H1 (cell line): ENCODE measurements around the gene LRRC61. TPM values are rescaled to one million over a fixed set of nuclear protein-coding genes. Genes with fewer than 3 reads are reported as not detected.
A peak's percentile ranks its signal among the peaks of the same experiment; 100 is the strongest.

Source experiments
- CTCF ChIA-PET: fragments of 300-600 bp; sonication (Branson Sonifier 250); formaldehyde crosslinking; loops from one replicate; lab custom pipeline; 2021; ENCODE audit not compliant: partially characterized antibody; lab: Charles Lee
- POLR2A ChIA-PET: fragments of 300-600 bp; sonication (Branson Sonifier 250); formaldehyde crosslinking; loops from one replicate; lab custom pipeline; 2021; ENCODE audit warnings: inconsistent platforms; ENCODE audit not compliant: partially characterized antibody; lab: Charles Lee
- DNase-seq, 2 experiments: peaks; one replicate each; pipeline versions ENCODE4 v3.0.0 to v3.0.0-alpha.2; 2010 to 2022; ENCODE audit warnings: low spot score in 2 of 2, low read depth in 1 of 2, mixed read lengths in 1 of 2
- FAIRE-seq: peaks from 2 replicates; lab custom pipeline; 2011; peaks lifted over from hg19 to GRCh38; lab: Jason Lieb, UNC
- H2AFZ ChIP-seq: 2 replicates; pipeline ENCODE4 v1.8.1; 2012; ENCODE audit warnings: low read length, inconsistent platforms
- H2AK5ac ChIP-seq: 2 replicates; pipeline ENCODE4 v1.6.1; 2013; ENCODE audit warnings: low read depth, low read length
- H2BK120ac ChIP-seq: replicated peaks from 2 replicates; pipeline ENCODE3; 2013; ENCODE audit warnings: low read depth, low read length, inconsistent platforms
- H2BK12ac ChIP-seq: 2 replicates; pipeline ENCODE4 v1.6.1; 2013; ENCODE audit warnings: low read depth, low read length
- H2BK15ac ChIP-seq: 2 replicates; pipeline ENCODE4 v1.6.1; 2013; ENCODE audit warnings: low read length
- H2BK20ac ChIP-seq: 2 replicates; pipeline ENCODE4 v1.6.1; 2013; ENCODE audit warnings: low read length
- H2BK5ac ChIP-seq: 2 replicates; pipeline ENCODE4 v1.6.1; 2013; ENCODE audit warnings: low read depth, low read length
- H3K14ac ChIP-seq: 2 replicates; pipeline ENCODE4 v1.6.1; 2013; ENCODE audit warnings: inconsistent platforms; ENCODE audit not compliant: insufficient read length
- H3K18ac ChIP-seq: 2 replicates; pipeline ENCODE4 v1.6.1; 2013; ENCODE audit warnings: low read length; ENCODE audit errors: extremely low read depth
- H3K23ac ChIP-seq: 2 replicates; pipeline ENCODE4 v1.6.1; 2013; ENCODE audit warnings: inconsistent platforms; ENCODE audit not compliant: insufficient read length
- H3K23me2 ChIP-seq: 2 replicates; pipeline ENCODE4 v1.6.1; 2013; ENCODE audit warnings: low read depth, low read length
- H3K27ac ChIP-seq: 2 replicates; pipeline ENCODE4 v1.6.1; 2011; ENCODE audit warnings: low read depth, low read length, inconsistent platforms
- H3K27me3 ChIP-seq, 4 experiments: replicated peaks in 1 of 4; 1 replicate in 1 of 4; 2 replicates in 3 of 4; pipeline versions ENCODE4 v1.6.1 to v1.8.1; 2011 to 2013; ENCODE audit warnings: low read length in 3 of 4, mild to moderate bottlenecking in 3 of 4, inconsistent platforms in 2 of 4, mixed read lengths in 2 of 4, moderate library complexity in 1 of 4; ENCODE audit not compliant: control insufficient read depth in 3 of 4, insufficient read depth in 3 of 4; ENCODE audit errors: extremely low read depth in 1 of 4
- H3K36me3 ChIP-seq, 4 experiments: 2 replicates each; pipeline versions ENCODE4 v1.6.1 to v1.8.1; 2011 to 2013; ENCODE audit warnings: mild to moderate bottlenecking in 4 of 4, low read length in 3 of 4, moderate library complexity in 2 of 4, control low read depth in 1 of 4, inconsistent platforms in 1 of 4; ENCODE audit not compliant: insufficient read depth in 4 of 4, control insufficient read depth in 2 of 4
- H3K4ac ChIP-seq: replicated peaks from 2 replicates; pipeline ENCODE3; 2013; ENCODE audit warnings: low read length, low read depth, mixed read lengths, inconsistent platforms; ENCODE audit not compliant: insufficient read length
- H3K4me1 ChIP-seq, 4 experiments: replicated peaks in 1 of 4; 1 replicate in 1 of 4; 2 replicates in 3 of 4; pipeline versions ENCODE4 v1.6.1 to v1.8.1; 2011 to 2013; ENCODE audit warnings: low read length in 3 of 4, inconsistent platforms in 2 of 4, mixed read lengths in 1 of 4; ENCODE audit not compliant: insufficient read depth in 4 of 4, control insufficient read depth in 3 of 4
- H3K4me2 ChIP-seq, 2 experiments: 2 replicates each; pipeline versions ENCODE4 v1.6.1 to v1.8.1; 2011 to 2013; ENCODE audit warnings: low read depth in 2 of 2, low read length in 2 of 2, control low read depth in 1 of 2, inconsistent platforms in 1 of 2, mild to moderate bottlenecking in 1 of 2; ENCODE audit not compliant: insufficient read depth in 1 of 2
- H3K4me3 ChIP-seq, 4 experiments: fragments of 200-600, 300-600 bp in 1 of 4; sonication (generic), shearing (Covaris generic), sonication (Bioruptor Twin) in 1 of 4; 2 replicates each; pipeline versions ENCODE4 v1.5.1 to v1.8.1; 2011 to 2016; ENCODE audit warnings: low read length in 4 of 4, low read depth in 3 of 4, control low read depth in 2 of 4, inconsistent platforms in 2 of 4, mild to moderate bottlenecking in 2 of 4, mixed read lengths in 1 of 4, moderate library complexity in 1 of 4; ENCODE audit not compliant: insufficient read depth in 2 of 4; ENCODE audit errors: extremely low read depth in 1 of 4
- H3K56ac ChIP-seq: replicated peaks from 2 replicates; pipeline ENCODE3; 2013; ENCODE audit warnings: low read depth, mild to moderate bottlenecking, mixed read lengths, low read length, inconsistent platforms; ENCODE audit not compliant: insufficient read length
- H3K79me1 ChIP-seq: 2 replicates; pipeline ENCODE4 v1.6.1; 2013; ENCODE audit warnings: low read depth, low read length, control low read depth
- H3K79me2 ChIP-seq, 2 experiments: 2 replicates each; pipeline versions ENCODE4 v1.6.1 to v1.8.1; 2012 to 2013; ENCODE audit warnings: low read length in 2 of 2, mild to moderate bottlenecking in 2 of 2, inconsistent platforms in 1 of 2; ENCODE audit not compliant: insufficient read depth in 2 of 2, control insufficient read depth in 1 of 2
- H3K9ac ChIP-seq, 4 experiments: replicated peaks in 1 of 4; 1 replicate in 1 of 4; 2 replicates in 3 of 4; pipeline versions ENCODE4 v1.6.1 to v1.8.1; 2011 to 2013; ENCODE audit warnings: low read depth in 3 of 4, low read length in 3 of 4, control low read depth in 2 of 4, mild to moderate bottlenecking in 2 of 4, moderate library complexity in 2 of 4, inconsistent platforms in 1 of 4; ENCODE audit errors: extremely low read depth in 1 of 4
- H3K9me3 ChIP-seq, 2 experiments: 2 replicates each; pipeline versions ENCODE4 v1.6.1 to v1.8.1; 2012 to 2013; ENCODE audit warnings: mild to moderate bottlenecking in 2 of 2, moderate library complexity in 2 of 2, control low read depth in 1 of 2, inconsistent platforms in 1 of 2, low read depth in 1 of 2, low read length in 1 of 2, mixed read lengths in 1 of 2; ENCODE audit not compliant: insufficient read depth in 2 of 2
- H4K20me1 ChIP-seq, 2 experiments: replicated peaks in 1 of 2; 2 replicates each; pipeline versions ENCODE3 to v1.8.1; 2011 to 2013; ENCODE audit warnings: inconsistent platforms in 2 of 2, low read length in 2 of 2, mild to moderate bottlenecking in 1 of 2; ENCODE audit not compliant: insufficient read depth in 2 of 2, control insufficient read depth in 1 of 2
- H4K5ac ChIP-seq: 2 replicates; pipeline ENCODE4 v1.6.1; 2013; ENCODE audit warnings: low read length, low read depth, mixed read lengths, inconsistent platforms; ENCODE audit not compliant: insufficient read length
- H4K8ac ChIP-seq: 2 replicates; pipeline ENCODE4 v1.8.0; 2013; ENCODE audit warnings: mild to moderate bottlenecking, moderate library complexity, low read length, inconsistent platforms; ENCODE audit not compliant: insufficient read depth; ENCODE audit errors: extremely low read depth
- H4K91ac ChIP-seq: replicated peaks from 2 replicates; pipeline ENCODE3; 2013; ENCODE audit warnings: low read length, mixed read lengths, inconsistent platforms; ENCODE audit not compliant: insufficient read length
- CBX8 ChIP-seq: fragments of 300-800, 300-1000 bp; sonication (generic); IDR thresholded peaks from 2 replicates; pipeline ENCODE4 v1.7.1; 2016; ENCODE audit warnings: low read depth, low read length, borderline replicate concordance
- GTF2F1 ChIP-seq: IDR thresholded peaks from 2 replicates; pipeline ENCODE4 v1.6.1; 2012; ENCODE audit warnings: low read depth, low read length, improper control_type of control experiment, borderline replicate concordance
- RAD21 ChIP-seq, 2 experiments: IDR thresholded peaks in 1 of 2; conservative IDR thresholded peaks in 1 of 2; 2 replicates each; pipeline ENCODE4 v1.6.1; 2011; ENCODE audit warnings: low read depth in 2 of 2, low read length in 2 of 2, improper control_type of control experiment in 1 of 2, inconsistent platforms in 1 of 2, mild to moderate bottlenecking in 1 of 2, moderate library complexity in 1 of 2
- RBBP5 ChIP-seq: IDR thresholded peaks from 2 replicates; pipeline ENCODE4 v1.7.1; 2012; ENCODE audit warnings: low read depth, mild to moderate bottlenecking, inconsistent platforms, low read length, moderate library complexity, borderline replicate concordance
- RNF2 ChIP-seq: fragments of 200-900, 300-1000 bp; sonication (generic); IDR thresholded peaks from 2 replicates; pipeline ENCODE4 v1.7.1; 2016; ENCODE audit warnings: borderline replicate concordance, low read depth, mild to moderate bottlenecking, antibody characterized with exemption, low read length; ENCODE audit not compliant: poor library complexity, severe bottlenecking; ENCODE audit errors: missing control alignments
- SP1 ChIP-seq: IDR thresholded peaks from 2 replicates; pipeline ENCODE4 v1.6.1; 2011; ENCODE audit warnings: low read depth, low read length
- SRF ChIP-seq: IDR thresholded peaks from 2 replicates; pipeline ENCODE4 v1.6.1; 2011; ENCODE audit warnings: mild to moderate bottlenecking, low read depth, low read length, moderate library complexity
- WGBS, 2 experiments: shearing (Covaris generic) in 1 of 2; methylation state at CpG; one replicate each; pipeline versions ENCODE4 v1.1.6 to v1.1.7; 2013 to 2015; ENCODE audit warnings: low lambda C conversion rate in 2 of 2, mixed read lengths in 2 of 2, inconsistent platforms in 1 of 2, low coverage in 1 of 2, missing lambda C conversion rate in 1 of 2; ENCODE audit not compliant: insufficient replicate concordance in 2 of 2, insufficient coverage in 1 of 2, insufficient read length in 1 of 2; ENCODE audit errors: extremely low coverage in 1 of 2, missing lambda C conversion rate in 1 of 2; 5-methylcytosine and 5-hydroxymethylcytosine counted together
- polyA plus RNA-seq, 7 experiments: library from polyadenylated mRNA; depleted of rRNA in 3 of 7; stranded (reverse) in 5 of 7; unstranded in 2 of 7; fragments of >200 nt in 5 of 7; fragments of 200-250 nt in 2 of 7; gene quantifications; 1 replicate in 5 of 7; 2 replicates in 1 of 7; 4 replicates in 1 of 7; pipeline versions ENCODE4 v1.2.1 to v1.2.3, GENCODE V29; 2011 to 2013; ENCODE audit warnings: missing spikeins in 2 of 7, mixed read lengths in 2 of 7
- total RNA-seq: library from RNA; stranded (reverse); fragmentation: NEBNext Ultra II Directional; extraction: Animal tissue kit (Norgen Biotek cat#: 25700); gene quantifications from 2 replicates; pipeline ENCODE4 v1.2.1, GENCODE V29; 2021
- TF ChIP-seq, protein P1 (sequence below), 3 experiments: IDR thresholded peaks; 1 replicate in 2 of 3; 2 replicates in 1 of 3; pipeline versions ENCODE4 v1.5.1 to v1.6.1; 2011; ENCODE audit warnings: low read length in 3 of 3, mild to moderate bottlenecking in 3 of 3, inconsistent platforms in 2 of 3, low read depth in 1 of 3, moderate library complexity in 1 of 3; ENCODE audit not compliant: insufficient read depth in 1 of 3; ENCODE audit errors: control extremely low read depth in 1 of 3

The LRRC61 gene
- total and polyA plus RNA-seq, 2 of the 8 experiments (the other 6 are each of a cell fraction or from before 2014, with no cell fraction given): 0.73 to 44.8 TPM

DNA sequence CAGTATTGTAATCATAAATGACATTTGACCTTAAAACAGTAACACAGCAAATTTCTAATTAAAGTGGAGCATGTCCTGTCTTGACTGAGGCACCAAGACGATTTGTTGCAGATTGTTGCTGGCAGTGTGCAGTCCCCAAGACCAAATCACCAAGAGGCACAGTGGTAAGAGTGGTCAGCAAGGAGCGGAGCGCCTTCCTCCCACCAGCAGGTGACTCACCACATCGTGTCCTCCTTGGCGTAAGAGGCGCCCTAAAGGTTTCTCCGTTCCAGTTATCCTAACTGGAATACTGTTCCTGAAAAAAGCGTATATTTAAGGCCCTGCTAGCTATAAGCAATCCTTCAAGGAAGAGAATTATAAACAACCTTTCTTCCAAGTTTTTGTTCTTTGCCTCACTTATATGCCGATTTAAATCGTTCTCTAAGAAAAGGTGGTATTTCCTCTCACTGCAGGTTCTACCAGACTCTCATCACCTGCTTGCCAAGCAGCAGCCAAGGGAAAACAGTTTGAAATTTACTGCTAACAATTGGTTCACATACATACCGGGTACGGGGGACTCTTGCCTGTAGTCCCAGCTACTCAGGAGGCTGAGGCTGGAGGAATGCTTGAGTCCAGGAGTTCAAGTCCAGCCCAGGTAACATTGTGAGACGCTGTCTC is 34.7 kb downstream of the LRRC61 start:
- Histone ChIP-seq H3K79me1 (no peaks in the 10 kb centered on the region; the same call in 1 of the 2 replicates), H4K91ac (no peak overlapping the region), H4K20me1 (peaks cover 0 to 5% of the 10 kb centered on the region in 2 experiments), H3K4me1 (peaks cover 12 to 18% (median 14%) of the 10 kb centered on the region in 4 experiments), H2BK15ac (0 out of 2 replicates have a peak overlapping the region, but pooled peaks have one; percentile 31), H4K5ac (no peak overlapping the region), H3K23ac (no peak overlapping the region), H3K56ac (no peak overlapping the region), H3K9me3 (no peaks in the 10 kb centered on the region), H3K27me3 (no peaks in the 10 kb centered on the region; a peak in 1 of 7 replicates), H3K79me2 (no peaks in the 10 kb centered on the region), H3K4me2 (no peak overlapping the region), H3K36me3 (no peaks in the 10 kb centered on the region), H3K27ac (no peak overlapping the region), H4K8ac (no peak overlapping the region), H2BK5ac (no peak overlapping the region), H3K9ac (no peak overlapping the region), H3K4ac (no peak overlapping the region), H2AK5ac (no peak overlapping the region), H2BK20ac (no peak overlapping the region), H3K4me3 (no peak overlapping the region), H2AFZ (no peak overlapping the region), H3K14ac (no peak overlapping the region), H2BK120ac (no peak overlapping the region), H3K23me2 (peaks cover 13% of the 10 kb centered on the region; the same call in 1 of the 2 replicates), H2BK12ac (no peak overlapping the region), H3K18ac (no peak overlapping the region)
- CTCF ChIA-PET: interaction anchor here (0.6 to 4.5 kb wide), 18 partner anchors 11 to 709 kb away, joined by 3 to 32 read pairs (median 4); partner anchors contain the start of gene REPIN1
- FAIRE-seq: no peak
- TF ChIP-seq SRF (no peak), RAD21 (IDR thresholded peaks at IDR 0.05 in 1 of 2, conservative IDR thresholded peaks at IDR 0.05 in 1 of 2; ENCODE audit: low read depth in 2 of 2, low read length in 2 of 2) (peak in 1 of 2 experiments; percentile 51; a peak in 3 of 4 replicates), RNF2 (no peak), RBBP5 (no peak), CBX8 (no peak), SP1 (no peak), GTF2F1 (no peak)
- TF ChIP-seq, protein P1, sequence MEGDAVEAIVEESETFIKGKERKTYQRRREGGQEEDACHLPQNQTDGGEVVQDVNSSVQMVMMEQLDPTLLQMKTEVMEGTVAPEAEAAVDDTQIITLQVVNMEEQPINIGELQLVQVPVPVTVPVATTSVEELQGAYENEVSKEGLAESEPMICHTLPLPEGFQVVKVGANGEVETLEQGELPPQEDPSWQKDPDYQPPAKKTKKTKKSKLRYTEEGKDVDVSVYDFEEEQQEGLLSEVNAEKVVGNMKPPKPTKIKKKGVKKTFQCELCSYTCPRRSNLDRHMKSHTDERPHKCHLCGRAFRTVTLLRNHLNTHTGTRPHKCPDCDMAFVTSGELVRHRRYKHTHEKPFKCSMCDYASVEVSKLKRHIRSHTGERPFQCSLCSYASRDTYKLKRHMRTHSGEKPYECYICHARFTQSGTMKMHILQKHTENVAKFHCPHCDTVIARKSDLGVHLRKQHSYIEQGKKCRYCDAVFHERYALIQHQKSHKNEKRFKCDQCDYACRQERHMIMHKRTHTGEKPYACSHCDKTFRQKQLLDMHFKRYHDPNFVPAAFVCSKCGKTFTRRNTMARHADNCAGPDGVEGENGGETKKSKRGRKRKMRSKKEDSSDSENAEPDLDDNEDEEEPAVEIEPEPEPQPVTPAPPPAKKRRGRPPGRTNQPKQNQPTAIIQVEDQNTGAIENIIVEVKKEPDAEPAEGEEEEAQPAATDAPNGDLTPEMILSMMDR (IDR thresholded peaks at IDR 0.05; ENCODE audit: control extremely low read depth in 1 of 3, insufficient read depth in 1 of 3, low read depth in 1 of 3, low read length in 3 of 3): peak; percentile 32 to 65 (median 52)
- DNase-seq: no peak
- POLR2A ChIA-PET: interaction anchor here (1.3 to 1.4 kb wide), 2 partner anchors 11 to 44 kb away, joined by 4 to 10 read pairs; partner anchors contain the start of gene REPIN1
- WGBS, 2 experiments: 82% methylated on average over 13 of the region's 13 CpGs; no CpG with 5 or more reads in 1 of the 2 experiments
